Measurements from ENCODE around the gene FXYD3.

FXYD3 gene

DNA sequence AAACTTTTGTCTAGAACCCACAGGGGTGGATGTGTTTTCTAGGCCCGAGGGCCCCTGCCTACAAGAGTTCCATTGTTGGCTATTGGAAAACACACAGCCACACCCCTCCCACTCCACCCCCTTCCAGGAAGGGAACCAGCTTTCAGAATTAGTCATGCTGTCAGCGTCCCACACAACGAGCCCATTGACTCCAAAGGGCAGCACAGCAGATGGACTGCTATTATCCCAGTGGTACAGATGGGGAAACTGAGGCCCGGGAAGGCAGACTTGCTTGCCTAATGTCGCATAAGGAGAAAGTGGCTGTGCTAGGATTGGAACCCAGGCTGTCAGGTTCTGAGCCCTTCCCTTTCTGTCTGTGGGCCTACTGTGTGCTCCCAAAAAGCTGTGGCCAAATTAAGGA is 8.1 kb upstream of the FXYD3 start:
- DNase-seq, result no peak

GRCh38 chr19:35108730-35109129 is 6.9 kb upstream of the FXYD3 start:
- DNase-seq, result no peak

DNA sequence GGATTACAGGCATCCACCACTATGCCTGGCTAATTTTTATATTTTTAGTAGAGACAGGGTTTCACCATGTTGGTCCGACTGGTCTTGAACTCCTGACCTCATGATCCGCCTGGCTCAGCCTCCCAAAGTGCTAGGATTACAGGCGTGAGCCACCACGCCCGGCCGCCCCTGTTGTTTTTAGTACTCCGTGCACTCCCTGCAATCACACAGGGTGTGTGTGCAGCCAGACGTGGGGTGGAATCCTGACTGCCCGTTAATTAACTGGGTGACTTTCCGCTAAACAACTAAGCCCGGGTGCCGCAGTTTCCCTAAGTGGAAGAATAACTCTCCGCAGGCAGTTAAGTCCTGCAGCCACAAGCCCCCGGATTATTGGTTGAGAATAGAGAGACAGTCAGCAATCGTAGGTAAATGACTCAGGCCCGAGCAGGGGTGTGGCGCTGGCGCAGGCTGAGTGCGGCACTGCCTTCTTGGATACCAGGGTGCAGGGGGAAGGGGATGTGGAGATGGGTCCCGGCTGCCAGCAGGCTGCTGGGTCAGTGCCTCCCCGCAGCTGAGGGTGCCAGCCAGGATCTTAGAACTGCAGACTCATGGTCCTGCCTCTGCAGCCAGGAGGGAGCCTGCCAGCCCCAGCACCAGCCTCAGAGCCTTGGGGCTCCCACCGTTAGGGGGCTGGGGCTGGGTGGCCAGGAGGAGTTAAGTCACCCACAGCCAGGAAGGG is 6.1 kb upstream of the FXYD3 start:
- no peak for DNase-seq

DNA sequence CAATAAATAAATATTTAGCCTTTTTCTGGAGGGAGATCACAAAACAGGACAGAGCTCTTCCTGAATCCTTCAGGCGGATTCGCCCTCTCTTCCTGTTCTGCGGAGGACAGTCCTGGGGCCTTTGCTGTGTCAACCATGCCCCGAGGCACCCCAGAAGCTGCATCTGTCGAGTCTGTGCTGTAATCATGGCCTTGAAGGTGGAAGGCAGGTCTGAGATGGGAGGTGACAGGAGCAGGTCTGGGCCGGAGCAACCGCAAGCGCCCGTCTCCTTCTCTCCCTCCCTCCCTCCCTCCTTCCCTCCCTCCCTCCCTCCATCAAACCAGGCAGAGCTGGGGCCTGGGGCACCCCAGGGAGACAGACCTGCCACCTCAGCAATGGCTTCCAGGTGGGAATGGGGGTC is 4.6 kb upstream of the FXYD3 start:
- no peak for DNase-seq

DNA sequence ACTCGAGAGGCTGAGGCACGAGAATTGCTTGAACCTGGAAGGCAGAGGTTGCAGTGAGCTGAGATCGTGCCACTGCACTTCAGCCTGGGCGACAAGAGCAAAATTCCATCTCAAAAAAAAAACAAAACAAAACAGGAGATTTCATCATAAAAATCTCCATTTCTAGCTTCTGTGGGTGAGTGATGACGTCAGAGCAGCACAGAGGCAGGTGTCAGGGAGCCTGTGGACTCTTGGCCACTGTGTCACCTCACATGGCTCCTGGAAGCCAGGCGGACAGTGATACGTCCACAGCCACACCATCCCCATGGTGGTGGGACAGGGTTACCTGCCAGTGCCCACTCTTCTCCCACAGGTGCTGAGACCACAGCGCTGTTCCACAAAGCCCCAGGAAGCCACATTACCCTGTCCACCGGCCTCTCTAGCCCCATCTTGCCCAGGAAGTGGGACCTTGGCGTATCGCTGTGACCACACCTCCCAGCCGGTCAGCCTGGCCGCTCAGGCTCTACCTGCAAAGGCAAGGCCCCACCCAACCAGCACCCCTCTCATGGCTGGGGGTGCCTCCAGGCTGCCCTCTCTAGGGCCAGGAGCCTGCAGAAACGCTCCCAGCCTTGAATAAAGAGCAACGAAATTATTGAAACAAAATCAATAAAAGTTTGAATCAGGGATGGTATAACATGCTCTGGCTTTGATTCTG is 2.5 kb upstream of the FXYD3 start:
- no peak for DNase-seq

DNA sequence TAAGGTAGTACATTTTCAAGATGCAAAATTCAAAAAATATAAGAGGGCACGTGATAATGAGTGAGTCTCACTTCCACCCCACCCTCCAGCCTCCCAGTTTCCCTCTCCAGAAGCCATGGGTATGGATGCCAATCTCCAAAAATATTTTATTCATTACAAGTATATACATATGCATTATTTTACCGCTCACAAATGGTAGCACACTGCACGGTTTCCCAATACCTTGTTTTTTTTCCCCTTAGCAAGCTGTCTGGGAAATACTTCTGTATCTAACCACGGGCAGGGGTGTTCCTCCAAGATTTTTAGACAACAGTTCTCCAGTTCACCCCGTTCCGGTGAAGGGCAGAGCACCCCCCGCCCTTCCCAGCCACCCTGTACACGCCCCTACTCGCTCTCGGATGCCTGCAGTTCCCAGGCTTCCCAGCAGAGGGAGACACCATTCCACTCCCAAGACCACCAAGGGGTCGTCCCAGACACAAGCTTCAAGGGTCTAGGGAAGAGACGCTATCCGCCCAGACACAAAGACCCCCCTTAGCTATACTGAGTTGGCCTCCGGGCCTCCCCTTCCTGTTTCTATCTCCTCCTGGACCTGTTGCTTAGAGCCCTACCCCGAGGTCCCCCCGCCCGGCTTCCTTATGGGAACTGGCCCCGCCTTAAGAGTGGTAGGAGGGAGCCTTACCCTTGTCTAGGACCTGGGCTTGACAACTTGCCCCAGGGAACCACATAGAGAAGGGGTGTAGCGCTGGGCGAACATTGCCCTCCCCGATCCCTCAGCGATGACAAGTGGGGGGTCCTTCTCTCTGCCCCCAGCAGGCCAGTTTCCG is 1.1 kb upstream of the FXYD3 start:
- peak; percentile 68 for DNase-seq

GRCh38 chr19:35116072-35116801 is 614 bp downstream of the FXYD3 start:
- no peak for DNase-seq

DNA sequence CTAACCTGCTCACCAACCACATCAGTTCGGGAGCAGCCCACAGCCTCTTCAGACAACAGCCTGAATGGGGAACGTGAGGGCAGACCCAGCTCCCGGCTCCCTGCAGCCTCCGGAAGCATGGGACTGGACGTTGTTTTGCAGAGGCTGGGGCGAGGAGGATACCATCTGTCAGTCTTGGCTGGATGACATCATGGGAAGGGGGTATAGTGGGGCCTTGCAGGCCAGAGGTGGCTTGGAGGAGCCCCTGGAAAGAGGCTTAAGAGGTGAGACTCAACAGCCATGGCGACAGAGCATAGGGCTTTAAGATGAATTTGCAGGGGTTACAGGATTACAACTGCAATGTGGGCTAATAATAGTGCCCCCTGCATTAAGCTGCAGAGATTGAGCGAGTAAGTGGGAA is 1.5 kb downstream of the FXYD3 start:
- DNase-seq, result no peak

- DNase-seq, result no peak
Observed at GRCh38 chr19:35117799-35118198, 2.2 kb downstream of the FXYD3 start.

DNA sequence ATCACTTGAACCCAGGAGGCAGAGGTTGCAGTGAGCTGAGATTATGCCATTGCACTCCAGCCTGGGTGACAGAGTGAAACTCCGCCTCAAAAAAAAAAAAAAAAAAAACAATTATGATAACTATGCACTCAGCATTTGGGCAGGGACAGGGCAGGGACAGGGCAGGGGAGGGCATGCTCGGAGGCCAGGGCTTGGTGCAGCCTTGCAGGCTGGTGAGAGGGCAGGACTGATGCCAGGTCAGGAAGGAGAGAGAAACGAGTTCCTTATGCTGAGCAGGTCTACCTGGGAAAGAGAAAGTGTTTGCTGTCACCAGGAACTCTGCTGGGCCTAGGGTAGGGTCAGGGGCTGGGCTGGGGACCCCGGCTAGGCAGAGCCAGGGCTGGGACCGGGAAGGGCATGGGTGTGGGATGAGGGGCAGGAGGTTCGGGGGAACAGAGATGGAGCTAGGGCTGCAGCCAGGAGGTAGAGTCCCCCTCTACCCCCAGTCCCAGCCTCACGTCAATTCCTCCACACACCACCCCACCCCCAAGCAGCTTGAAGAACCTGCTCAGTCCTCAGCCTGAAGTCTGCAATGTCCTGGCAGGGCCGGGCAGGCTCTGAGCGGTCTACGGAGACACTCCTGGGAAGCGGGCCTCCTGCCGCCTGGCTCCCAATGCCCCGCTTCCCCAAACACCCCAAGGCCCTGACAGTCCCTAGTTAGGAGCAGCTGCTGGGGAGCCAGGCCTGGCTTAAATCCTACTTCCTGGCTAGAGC is 2.8 kb downstream of the FXYD3 start:
- no peak for DNase-seq

- DNase-seq, result no peak
Observed at GRCh38 chr19:35119091-35119490, 3.5 kb downstream of the FXYD3 start.

GRCh38 chr19:35119578-35120155 is 4.0 kb downstream of the FXYD3 start:
- no peak for DNase-seq

DNA sequence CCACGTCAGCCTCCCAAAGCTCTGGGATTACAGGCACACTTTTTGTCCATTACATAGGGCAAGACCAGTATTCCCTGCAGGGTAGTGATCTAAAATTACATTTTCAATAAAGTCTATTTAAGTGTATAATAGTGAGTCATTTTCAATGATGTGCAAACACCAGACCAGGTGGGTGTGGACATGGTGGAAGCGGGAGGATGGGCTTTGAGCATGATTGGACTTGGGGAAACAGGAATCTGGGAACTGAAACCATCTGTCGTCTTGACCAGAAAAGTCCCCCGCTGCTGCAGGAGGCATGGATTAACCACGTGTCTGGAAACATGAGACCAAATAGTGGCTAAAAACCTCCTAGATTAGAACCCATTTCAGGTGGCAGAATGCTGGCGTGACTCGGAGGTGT is 4.9 kb downstream of the FXYD3 start:
- no peak for DNase-seq

DNA sequence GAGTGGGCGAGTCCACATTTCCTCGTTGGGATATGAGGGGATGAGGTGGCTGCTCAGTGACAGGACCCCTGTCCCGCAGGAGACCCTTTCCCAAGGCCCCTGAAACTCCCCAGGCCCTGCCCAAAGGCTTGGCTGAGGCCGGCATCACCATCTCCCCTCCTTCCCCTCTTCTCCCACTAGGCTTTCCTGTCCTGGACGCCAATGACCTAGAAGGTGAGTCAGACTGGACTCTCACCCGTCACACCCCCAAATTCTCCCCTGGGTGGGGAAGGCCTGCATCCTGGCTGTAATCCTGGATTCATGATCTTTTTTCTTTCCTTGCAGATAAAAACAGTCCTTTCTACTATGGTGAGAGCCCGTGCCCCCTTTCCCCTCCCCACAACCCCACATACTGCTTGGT is 5.3 kb downstream of the FXYD3 start:
- no peak for DNase-seq

GRCh38 chr19:35122687-35123551 is 7.3 kb downstream of the FXYD3 start:
- DNase-seq, result no peak

DNA sequence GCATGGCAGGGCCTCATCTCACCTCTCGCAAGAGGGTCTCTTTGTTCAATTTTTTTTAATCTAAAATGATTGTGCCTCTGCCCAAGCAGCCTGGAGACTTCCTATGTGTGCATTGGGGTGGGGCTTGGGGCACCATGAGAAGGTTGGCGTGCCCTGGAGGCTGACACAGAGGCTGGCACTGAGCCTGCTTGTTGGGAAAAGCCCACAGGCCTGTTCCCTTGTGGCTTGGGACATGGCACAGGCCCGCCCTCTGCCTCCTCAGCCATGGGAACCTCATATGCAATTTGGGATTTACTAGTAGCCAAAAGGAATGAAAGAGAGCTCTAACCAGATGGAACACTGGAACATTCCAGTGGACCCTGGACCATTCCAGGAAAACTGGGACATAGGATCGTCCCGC is 8.0 kb downstream of the FXYD3 start:
- DNase-seq, result no peak

DNA sequence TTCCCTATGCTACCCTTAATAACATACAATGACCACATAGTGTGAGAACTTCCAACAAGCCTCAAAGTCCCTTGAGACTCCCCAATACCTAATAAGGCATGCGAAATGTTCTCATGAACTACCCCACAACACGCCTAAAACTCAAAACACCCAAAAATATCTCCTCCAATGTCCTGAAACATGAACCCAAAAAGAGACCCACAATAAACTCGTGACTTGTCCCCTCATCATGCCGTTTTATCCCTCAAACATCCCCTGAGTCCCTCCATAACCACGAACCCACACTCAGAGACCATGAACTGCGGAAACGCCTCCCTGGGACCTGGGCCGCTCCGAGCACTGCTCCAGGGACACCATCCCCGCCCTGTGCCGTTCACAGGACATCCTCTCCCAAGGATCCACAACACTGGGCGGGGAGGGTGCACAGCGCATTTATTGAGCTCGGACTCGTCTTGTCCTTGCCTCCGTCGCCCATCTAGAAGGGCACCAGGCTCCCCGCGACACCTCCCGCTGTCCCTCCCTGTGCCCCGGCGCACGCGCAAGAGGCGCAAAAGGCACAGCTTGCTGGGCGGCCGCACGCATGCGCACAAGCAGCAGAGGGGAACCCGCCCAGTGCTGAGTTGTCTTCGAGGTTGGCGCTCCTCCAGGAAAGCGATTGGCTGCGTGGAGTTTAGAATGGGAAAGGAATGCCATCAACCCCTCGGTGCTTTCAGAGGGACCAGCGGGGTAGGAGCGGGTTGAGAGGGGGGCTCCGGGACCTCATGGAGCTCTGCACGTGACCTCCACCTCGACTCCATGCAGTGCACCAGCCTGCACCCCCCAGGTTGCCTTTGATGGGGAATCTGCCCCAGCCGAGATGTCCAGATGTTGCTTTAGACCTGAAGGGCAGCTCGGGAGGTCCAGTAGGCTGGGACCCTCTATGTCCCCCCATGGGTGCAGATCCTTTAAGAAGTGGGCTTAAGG is 8.8 kb downstream of the FXYD3 start:
- DNase-seq, result peak; percentile 90

DNA sequence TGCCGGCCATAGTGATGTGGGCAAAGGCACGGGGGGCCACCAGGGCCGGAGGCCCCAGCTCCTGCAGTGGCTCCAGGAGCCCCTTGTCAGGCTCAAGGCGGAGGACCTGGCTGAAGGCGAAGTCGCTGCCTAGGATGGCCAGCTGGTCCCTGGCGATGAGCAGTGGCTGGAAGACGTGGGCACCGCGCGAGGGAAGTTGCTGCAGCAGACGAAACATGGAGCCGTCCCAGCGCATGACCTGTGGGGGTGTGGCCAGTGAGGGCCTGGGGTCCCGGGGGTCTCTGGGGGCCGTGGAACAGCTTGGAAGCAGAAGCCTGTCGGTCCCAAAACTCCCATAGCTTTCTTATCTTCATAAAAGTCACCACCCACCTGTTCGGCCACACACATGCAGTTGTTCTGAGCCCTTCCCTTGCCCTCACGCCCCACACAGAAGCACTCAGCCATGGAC is 9.7 kb downstream of the FXYD3 start:
- no peak for DNase-seq

GRCh38 chr19:35125749-35126623 is 10.4 kb downstream of the FXYD3 start:
- no peak for DNase-seq
